ENCODE measurements around the gene RICTOR.

DNA sequence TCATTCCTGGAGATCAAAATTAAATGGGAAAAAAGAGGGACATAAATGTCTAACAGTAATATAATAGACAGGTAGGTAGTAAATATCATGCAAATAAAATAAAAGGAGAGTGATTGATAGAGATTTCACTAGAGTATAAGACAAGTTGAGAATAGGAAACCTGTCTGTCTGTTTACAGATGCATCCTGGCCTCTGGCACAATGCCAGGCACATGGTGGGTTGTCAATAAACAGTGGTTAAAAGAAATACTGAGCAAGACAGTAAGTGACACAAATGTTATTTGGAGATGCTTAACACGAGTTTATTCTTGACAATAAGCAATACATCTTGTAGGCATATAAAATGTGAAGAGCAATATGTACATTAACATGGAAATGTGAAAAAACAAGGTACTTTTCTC, 33.3 kb downstream of the RICTOR start:
- no peak for TF ChIP-seq CREB1 (CRISPR knock-in tag; IDR thresholded peaks at IDR 0.05)
- TF ChIP-seq, protein P1, sequence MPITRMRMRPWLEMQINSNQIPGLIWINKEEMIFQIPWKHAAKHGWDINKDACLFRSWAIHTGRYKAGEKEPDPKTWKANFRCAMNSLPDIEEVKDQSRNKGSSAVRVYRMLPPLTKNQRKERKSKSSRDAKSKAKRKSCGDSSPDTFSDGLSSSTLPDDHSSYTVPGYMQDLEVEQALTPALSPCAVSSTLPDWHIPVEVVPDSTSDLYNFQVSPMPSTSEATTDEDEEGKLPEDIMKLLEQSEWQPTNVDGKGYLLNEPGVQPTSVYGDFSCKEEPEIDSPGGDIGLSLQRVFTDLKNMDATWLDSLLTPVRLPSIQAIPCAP (CRISPR knock-in tag; IDR thresholded peaks at IDR 0.05): no peak
- TF ChIP-seq, protein P2, sequence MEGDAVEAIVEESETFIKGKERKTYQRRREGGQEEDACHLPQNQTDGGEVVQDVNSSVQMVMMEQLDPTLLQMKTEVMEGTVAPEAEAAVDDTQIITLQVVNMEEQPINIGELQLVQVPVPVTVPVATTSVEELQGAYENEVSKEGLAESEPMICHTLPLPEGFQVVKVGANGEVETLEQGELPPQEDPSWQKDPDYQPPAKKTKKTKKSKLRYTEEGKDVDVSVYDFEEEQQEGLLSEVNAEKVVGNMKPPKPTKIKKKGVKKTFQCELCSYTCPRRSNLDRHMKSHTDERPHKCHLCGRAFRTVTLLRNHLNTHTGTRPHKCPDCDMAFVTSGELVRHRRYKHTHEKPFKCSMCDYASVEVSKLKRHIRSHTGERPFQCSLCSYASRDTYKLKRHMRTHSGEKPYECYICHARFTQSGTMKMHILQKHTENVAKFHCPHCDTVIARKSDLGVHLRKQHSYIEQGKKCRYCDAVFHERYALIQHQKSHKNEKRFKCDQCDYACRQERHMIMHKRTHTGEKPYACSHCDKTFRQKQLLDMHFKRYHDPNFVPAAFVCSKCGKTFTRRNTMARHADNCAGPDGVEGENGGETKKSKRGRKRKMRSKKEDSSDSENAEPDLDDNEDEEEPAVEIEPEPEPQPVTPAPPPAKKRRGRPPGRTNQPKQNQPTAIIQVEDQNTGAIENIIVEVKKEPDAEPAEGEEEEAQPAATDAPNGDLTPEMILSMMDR (IDR thresholded peaks at IDR 0.05): no peak
